ENCODE results near the gene FNTB. TPM values are rescaled to one million over a fixed set of nuclear protein-coding genes. Genes with fewer than 3 reads are reported as not detected.

FNTB gene
- total and polyA plus RNA-seq, 2 of the 13 experiments (the other 11 are each of a cell fraction or from before 2014, with no cell fraction given), result 23.6 to 28.5 TPM

DNA sequence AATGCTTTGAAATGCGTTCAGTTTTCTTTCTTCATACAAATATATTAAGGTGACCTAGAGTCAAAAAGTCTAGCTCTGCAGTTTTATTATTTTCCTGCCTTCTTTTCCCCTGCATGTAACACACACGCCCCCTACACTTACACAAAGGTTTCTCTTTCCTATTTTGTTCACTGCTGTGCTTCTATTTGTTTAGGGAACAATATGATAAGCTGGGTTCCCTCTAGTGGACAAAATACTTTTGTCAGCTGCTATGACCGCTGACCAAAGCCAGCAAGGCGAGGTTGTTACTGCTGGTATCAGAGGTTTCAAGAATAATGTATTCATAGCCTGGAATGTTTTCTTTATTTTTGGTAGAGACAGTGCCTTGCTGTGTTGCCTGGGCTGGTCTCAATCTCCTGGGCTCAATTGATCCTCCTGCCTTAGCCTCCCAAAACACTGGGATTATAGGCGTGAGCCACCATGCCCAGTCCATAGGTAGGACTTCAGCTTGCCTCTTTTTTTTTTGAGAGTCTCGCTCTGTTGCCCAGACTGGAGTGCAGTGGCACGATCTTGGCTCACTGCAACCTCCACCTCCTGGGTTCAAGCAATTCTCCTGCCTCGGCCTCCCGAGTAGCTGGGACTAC is 33.4 kb downstream of the FNTB start (continued):
- TF ChIP-seq EP300 (IDR thresholded peaks at IDR 0.05; ENCODE audit: low read depth in 2 of 2, low read length in 2 of 2) (no peak), EP300 (CRISPR knock-in tag; IDR thresholded peaks at IDR 0.05; ENCODE audit: borderline replicate concordance) (no peak), ZNF652 (CRISPR knock-in tag; IDR thresholded peaks at IDR 0.05; ENCODE audit: borderline replicate concordance, low read depth) (no peak), NFKB2 (CRISPR knock-in tag; IDR thresholded peaks at IDR 0.05; ENCODE audit: borderline replicate concordance) (no peak), RARA (CRISPR knock-in tag; IDR thresholded peaks at IDR 0.05) (no peak), ZBTB42 (CRISPR knock-in tag; IDR thresholded peaks at IDR 0.05) (no peak), ZNF34 (CRISPR knock-in tag; IDR thresholded peaks at IDR 0.05; ENCODE audit: borderline replicate concordance) (no peak), PLSCR1 (CRISPR knock-in tag; IDR thresholded peaks at IDR 0.05; ENCODE audit: borderline replicate concordance) (no peak), ZMYM4 (CRISPR knock-in tag; IDR thresholded peaks at IDR 0.05) (no peak), PAWR (CRISPR knock-in tag; IDR thresholded peaks at IDR 0.05; ENCODE audit: borderline replicate concordance) (no peak), SOX5 (CRISPR knock-in tag; IDR thresholded peaks at IDR 0.05; ENCODE audit: borderline replicate concordance) (peak; percentile 71; the same call in 1 of the 2 replicates), ARNT2 (CRISPR knock-in tag; IDR thresholded peaks at IDR 0.05; ENCODE audit: low read depth) (no peak), POLR2AphosphoS2 (IDR thresholded peaks at IDR 0.05; ENCODE audit: low read depth, low read length) (no peak), ZNF460 (CRISPR knock-in tag; IDR thresholded peaks at IDR 0.05; ENCODE audit: borderline replicate concordance) (no peak), TRIM24 (CRISPR knock-in tag; IDR thresholded peaks at IDR 0.05) (no peak), MLX (CRISPR knock-in tag; IDR thresholded peaks at IDR 0.05) (no peak), ZBTB4 (CRISPR knock-in tag; IDR thresholded peaks at IDR 0.05; ENCODE audit: borderline replicate concordance) (no peak)
- TF ChIP-seq, protein P1, sequence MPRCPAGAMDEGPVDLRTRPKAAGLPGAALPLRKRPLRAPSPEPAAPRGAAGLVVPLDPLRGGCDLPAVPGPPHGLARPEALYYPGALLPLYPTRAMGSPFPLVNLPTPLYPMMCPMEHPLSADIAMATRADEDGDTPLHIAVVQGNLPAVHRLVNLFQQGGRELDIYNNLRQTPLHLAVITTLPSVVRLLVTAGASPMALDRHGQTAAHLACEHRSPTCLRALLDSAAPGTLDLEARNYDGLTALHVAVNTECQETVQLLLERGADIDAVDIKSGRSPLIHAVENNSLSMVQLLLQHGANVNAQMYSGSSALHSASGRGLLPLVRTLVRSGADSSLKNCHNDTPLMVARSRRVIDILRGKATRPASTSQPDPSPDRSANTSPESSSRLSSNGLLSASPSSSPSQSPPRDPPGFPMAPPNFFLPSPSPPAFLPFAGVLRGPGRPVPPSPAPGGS (CRISPR knock-in tag; IDR thresholded peaks at IDR 0.05), result no peak
- TF ChIP-seq, protein P2, sequence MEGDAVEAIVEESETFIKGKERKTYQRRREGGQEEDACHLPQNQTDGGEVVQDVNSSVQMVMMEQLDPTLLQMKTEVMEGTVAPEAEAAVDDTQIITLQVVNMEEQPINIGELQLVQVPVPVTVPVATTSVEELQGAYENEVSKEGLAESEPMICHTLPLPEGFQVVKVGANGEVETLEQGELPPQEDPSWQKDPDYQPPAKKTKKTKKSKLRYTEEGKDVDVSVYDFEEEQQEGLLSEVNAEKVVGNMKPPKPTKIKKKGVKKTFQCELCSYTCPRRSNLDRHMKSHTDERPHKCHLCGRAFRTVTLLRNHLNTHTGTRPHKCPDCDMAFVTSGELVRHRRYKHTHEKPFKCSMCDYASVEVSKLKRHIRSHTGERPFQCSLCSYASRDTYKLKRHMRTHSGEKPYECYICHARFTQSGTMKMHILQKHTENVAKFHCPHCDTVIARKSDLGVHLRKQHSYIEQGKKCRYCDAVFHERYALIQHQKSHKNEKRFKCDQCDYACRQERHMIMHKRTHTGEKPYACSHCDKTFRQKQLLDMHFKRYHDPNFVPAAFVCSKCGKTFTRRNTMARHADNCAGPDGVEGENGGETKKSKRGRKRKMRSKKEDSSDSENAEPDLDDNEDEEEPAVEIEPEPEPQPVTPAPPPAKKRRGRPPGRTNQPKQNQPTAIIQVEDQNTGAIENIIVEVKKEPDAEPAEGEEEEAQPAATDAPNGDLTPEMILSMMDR (CRISPR knock-in tag; IDR thresholded peaks at IDR 0.05), result peak; percentile 73
- TF ChIP-seq, protein P3, sequence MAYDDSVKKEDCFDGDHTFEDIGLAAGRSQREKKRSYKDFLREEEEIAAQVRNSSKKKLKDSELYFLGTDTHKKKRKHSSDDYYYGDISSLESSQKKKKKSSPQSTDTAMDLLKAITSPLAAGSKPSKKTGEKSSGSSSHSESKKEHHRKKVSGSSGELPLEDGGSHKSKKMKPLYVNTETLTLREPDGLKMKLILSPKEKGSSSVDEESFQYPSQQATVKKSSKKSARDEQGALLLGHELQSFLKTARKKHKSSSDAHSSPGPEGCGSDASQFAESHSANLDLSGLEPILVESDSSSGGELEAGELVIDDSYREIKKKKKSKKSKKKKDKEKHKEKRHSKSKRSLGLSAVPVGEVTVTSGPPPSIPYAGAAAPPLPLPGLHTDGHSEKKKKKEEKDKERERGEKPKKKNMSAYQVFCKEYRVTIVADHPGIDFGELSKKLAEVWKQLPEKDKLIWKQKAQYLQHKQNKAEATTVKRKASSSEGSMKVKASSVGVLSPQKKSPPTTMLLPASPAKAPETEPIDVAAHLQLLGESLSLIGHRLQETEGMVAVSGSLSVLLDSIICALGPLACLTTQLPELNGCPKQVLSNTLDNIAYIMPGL (CRISPR knock-in tag; IDR thresholded peaks at IDR 0.05; ENCODE audit: borderline replicate concordance in 1 of 2, low read depth in 1 of 2), result 0 out of 4 replicates have a peak, but pooled peaks of 1 of the 2 experiments have one; percentile 40
